Caco-2 (cell line): ENCODE measurements around the gene PDE4D. TPM values are rescaled to one million over a fixed set of nuclear protein-coding genes. Genes with fewer than 3 reads are reported as not detected.

Experiments used
- BruUV-seq: library from RNA; stranded (reverse); fragments of 400-500 nt; replicated peaks from 2 replicates; lab custom pipeline; 2021; lab: Mats Ljungman, UMichigan
- CTCF ChIA-PET: fragments of 300-600 bp; sonication (Branson Sonifier 250); formaldehyde crosslinking; loops from one replicate; lab custom pipeline; 2022; ENCODE audit warnings: antibody characterized with exemption; lab: Charles Lee
- POLR2A ChIA-PET: fragments of 300-600 bp; sonication (Branson Sonifier 250); formaldehyde crosslinking; loops from one replicate; lab custom pipeline; 2022; ENCODE audit warnings: antibody characterized with exemption; lab: Charles Lee
- DNase-seq, 2 experiments: peaks; one replicate each; pipeline versions ENCODE4 v3.0.0 to v3.0.0-alpha.2; 2020 to 2022
- H3K27me3 ChIP-seq: replicated peaks from 2 replicates; pipeline ENCODE4 v1.6.0; 2011; ENCODE audit warnings: low read length; ENCODE audit not compliant: control insufficient read depth, insufficient read depth
- H3K36me3 ChIP-seq: 2 replicates; pipeline ENCODE4 v1.5.1; 2011; ENCODE audit warnings: low read length; ENCODE audit not compliant: control insufficient read depth, insufficient read depth
- H3K4me1 ChIP-seq: fragments of 250-450 bp; sonication (Bioruptor Pico); 2 replicates; pipeline ENCODE4 v1.5.1; 2020; ENCODE audit warnings: mild to moderate bottlenecking
- H3K4me3 ChIP-seq: 2 replicates; pipeline ENCODE4 v1.5.1; 2011; ENCODE audit warnings: low read depth, mild to moderate bottlenecking, control low read depth, low read length
- H3K9me3 ChIP-seq: fragments of 250-450 bp; sonication (Bioruptor Pico); 2 replicates; pipeline ENCODE4 v1.5.1; 2020; ENCODE audit warnings: mild to moderate bottlenecking, moderate library complexity
- H3K27ac Mint-ChIP-seq: one replicate; pipeline ENCODE4 v1.8.0; 2022; ENCODE audit warnings: mixed read lengths; ENCODE audit not compliant: unreplicated experiment
- H3K27me3 Mint-ChIP-seq: one replicate; pipeline ENCODE4 v1.8.0; 2022; ENCODE audit warnings: mixed read lengths; ENCODE audit not compliant: insufficient read depth, unreplicated experiment
- H3K36me3 Mint-ChIP-seq: one replicate; pipeline ENCODE4 v1.8.0; 2022; ENCODE audit warnings: mild to moderate bottlenecking, mixed read lengths; ENCODE audit not compliant: insufficient read depth, unreplicated experiment
- H3K4me1 Mint-ChIP-seq: one replicate; pipeline ENCODE4 v1.8.0; 2022; ENCODE audit warnings: low read depth, mixed read lengths; ENCODE audit not compliant: unreplicated experiment
- H3K4me3 Mint-ChIP-seq: one replicate; pipeline ENCODE4 v1.8.0; 2022; ENCODE audit warnings: mild to moderate bottlenecking, moderate library complexity, mixed read lengths; ENCODE audit not compliant: unreplicated experiment
- H3K9me3 Mint-ChIP-seq: one replicate; pipeline ENCODE4 v1.8.0; 2022; ENCODE audit warnings: mixed read lengths; ENCODE audit not compliant: unreplicated experiment
- CTCF ChIP-seq, 2 experiments: fragments of 200-600 bp in 1 of 2; IDR thresholded peaks; 1 replicate in 1 of 2; 2 replicates in 1 of 2; pipeline versions ENCODE4 v1.5.1 to v1.8.0; 2011 to 2022; ENCODE audit warnings: antibody characterized with exemption in 1 of 2, control low read depth in 1 of 2, inconsistent platforms in 1 of 2, low read depth in 1 of 2, low read length in 1 of 2, mild to moderate bottlenecking in 1 of 2, moderate library complexity in 1 of 2; ENCODE audit not compliant: insufficient read depth in 1 of 2, severe bottlenecking in 1 of 2, unreplicated experiment in 1 of 2
- intact Hi-C: fragments of 100-400 bp; cut with micrococcal nuclease; formaldehyde crosslinking; loops from one replicate; pipeline ENCODE4 v1.10.0; 2022; ENCODE audit not compliant: unreplicated experiment
- total RNA-seq: library from RNA; stranded (reverse); gene quantifications from 2 replicates; pipeline ENCODE4 v1.2.3, GENCODE V29; 2022

PDE4D gene
- total RNA-seq, 1 experiment from 2014 or later: 89.8 TPM

- Mint-ChIP-seq H3K27ac (no peak overlapping the region), H3K36me3 (no peaks in the 10 kb centered on the region), H3K4me3 (no peak overlapping the region), H3K4me1 (peaks cover 6% of the 10 kb centered on the region), H3K9me3 (no peaks in the 10 kb centered on the region), H3K27me3 (no peaks in the 10 kb centered on the region)
- no peaks in the 10 kb centered on the region for H3K36me3 ChIP-seq
- no TSS peak for BruUV-seq
- H3K27me3 ChIP-seq: no peaks in the 10 kb centered on the region
- intact Hi-C loops: no loop called here
- no peak for DNase-seq
- no peak overlapping the region for H3K4me3 ChIP-seq
- no peaks in the 10 kb centered on the region for H3K9me3 ChIP-seq
- no peak for TF ChIP-seq CTCF (IDR thresholded peaks at IDR 0.05; ENCODE audit: insufficient read depth in 1 of 2, low read depth in 1 of 2, low read length in 1 of 2, severe bottlenecking in 1 of 2, unreplicated experiment in 1 of 2)
- POLR2A ChIA-PET: no interaction called here
- H3K4me1 ChIP-seq: peaks cover 20% of the 10 kb centered on the region
- CTCF ChIA-PET: no interaction called here
Measured at GRCh38 chr5:59462956-59463355, 430.6 kb downstream of the PDE4D start.

DNA sequence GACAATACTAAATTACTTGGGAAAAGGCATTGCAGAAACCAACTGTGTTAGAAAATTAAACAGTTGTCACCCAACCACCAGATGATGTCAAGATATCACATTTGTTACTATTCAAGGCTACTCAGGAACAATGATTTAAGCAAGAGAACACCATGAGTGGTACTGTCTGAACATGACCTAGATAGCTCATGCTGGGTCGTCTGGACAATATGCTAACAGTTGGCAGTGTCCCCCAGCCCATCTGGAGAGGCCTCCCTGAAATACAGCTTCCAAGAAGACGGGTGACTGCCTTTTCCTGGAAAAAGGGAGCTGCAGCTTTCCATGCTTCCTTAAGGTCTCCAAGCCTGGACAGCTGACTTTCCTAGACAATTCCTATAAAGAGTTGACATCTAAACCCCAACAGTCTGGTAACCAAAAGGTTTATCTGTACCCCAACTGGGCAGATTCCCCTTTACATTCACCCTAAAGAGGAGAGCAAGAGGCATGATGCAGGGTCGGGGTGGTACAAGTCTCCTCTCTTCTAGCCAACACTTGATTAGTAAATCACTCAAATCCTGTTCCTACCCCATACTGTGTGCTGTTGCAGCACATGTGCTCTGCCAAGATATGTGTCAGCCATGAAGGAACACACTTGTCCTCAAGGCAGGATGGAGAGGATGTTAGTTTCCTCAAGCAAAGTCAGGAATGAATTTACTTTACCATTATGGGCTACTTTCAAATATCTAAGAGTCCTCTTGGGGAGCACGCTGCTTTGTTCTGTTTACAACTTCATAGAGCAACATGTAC lies 433.0 kb downstream of the PDE4D start:
- DNase-seq: no peak
- Histone ChIP-seq H3K4me1 (peaks cover 22% of the 10 kb centered on the region), H3K36me3 (no peaks in the 10 kb centered on the region), H3K4me3 (no peak overlapping the region), H3K9me3 (peaks cover 11% of the 10 kb centered on the region; the same call in 1 of the 2 replicates), H3K27me3 (no peaks in the 10 kb centered on the region)
- Mint-ChIP-seq H3K4me1 (peaks cover 6% of the 10 kb centered on the region), H3K36me3 (no peaks in the 10 kb centered on the region), H3K27ac (no peak overlapping the region), H3K27me3 (no peaks in the 10 kb centered on the region), H3K9me3 (peaks cover 8% of the 10 kb centered on the region), H3K4me3 (no peak overlapping the region)
- ChIA-PET POLR2A (no interaction called here), CTCF (no interaction called here)
- TF ChIP-seq CTCF (IDR thresholded peaks at IDR 0.05; ENCODE audit: insufficient read depth in 1 of 2, low read depth in 1 of 2, low read length in 1 of 2, severe bottlenecking in 1 of 2, unreplicated experiment in 1 of 2): no peak
- no TSS peak for BruUV-seq
- intact Hi-C loops: no loop called here

GRCh38 chr5:59458966-59459729 lies 434.4 kb downstream of the PDE4D start:
- no TSS peak for BruUV-seq
- no peak for DNase-seq
- Mint-ChIP-seq H3K36me3 (no peaks in the 10 kb centered on the region), H3K27ac (no peak overlapping the region), H3K27me3 (no peaks in the 10 kb centered on the region), H3K4me1 (peaks cover 6% of the 10 kb centered on the region), H3K9me3 (peaks cover 16% of the 10 kb centered on the region), H3K4me3 (no peak overlapping the region)
- no peaks in the 10 kb centered on the region for H3K36me3 ChIP-seq
- ChIA-PET CTCF (interaction anchor here (0.5 kb wide), 1 partner anchor 568 kb away, joined by 6 read pairs; no protein-coding TSS in a partner anchor), POLR2A (no interaction called here)
- TF ChIP-seq CTCF (IDR thresholded peaks at IDR 0.05; ENCODE audit: insufficient read depth in 1 of 2, low read depth in 1 of 2, low read length in 1 of 2, severe bottlenecking in 1 of 2, unreplicated experiment in 1 of 2): no peak
- H3K9me3 ChIP-seq: peaks cover 12% of the 10 kb centered on the region
- intact Hi-C loops: no loop called here
- no peak overlapping the region for H3K4me3 ChIP-seq
- H3K27me3 ChIP-seq: no peaks in the 10 kb centered on the region
- H3K4me1 ChIP-seq: peaks cover 22% of the 10 kb centered on the region
